Neutrophil (primary cell): ENCODE measurements around the gene CCDC110.

Experiments used
- H3K27ac ChIP-seq: fragments of 200-600 bp; sonication (generic); 2 replicates; pipeline ENCODE4 v1.5.1; 2016; ENCODE audit warnings: mild to moderate bottlenecking, moderate library complexity
- H3K27me3 ChIP-seq: fragments of 200-600 bp; sonication (generic); 2 replicates; pipeline ENCODE4 v1.6.0; 2016; ENCODE audit warnings: mild to moderate bottlenecking
- H3K36me3 ChIP-seq: fragments of 200-600 bp; sonication (generic); 2 replicates; pipeline ENCODE4 v1.5.1; 2017
- H3K4me1 ChIP-seq, 2 experiments: fragments of 200-600 bp in 1 of 2; sonication (generic) in 1 of 2; 1 replicate in 1 of 2; 2 replicates in 1 of 2; pipeline versions ENCODE4 v1.5.1 to v1.6.1; 2013 to 2016; ENCODE audit warnings: low read depth in 1 of 2, low read length in 1 of 2, mild to moderate bottlenecking in 1 of 2, moderate library complexity in 1 of 2; ENCODE audit not compliant: control insufficient read depth in 1 of 2, insufficient read depth in 1 of 2
- H3K4me3 ChIP-seq, 2 experiments: fragments of 200-600 bp in 1 of 2; sonication (generic) in 1 of 2; 1 replicate in 1 of 2; 2 replicates in 1 of 2; pipeline ENCODE4 v1.5.1; 2013 to 2016; ENCODE audit warnings: low read depth in 1 of 2, low read length in 1 of 2, mild to moderate bottlenecking in 1 of 2, moderate library complexity in 1 of 2
- H3K9me3 ChIP-seq: fragments of 200-600 bp; sonication (generic); 2 replicates; pipeline ENCODE4 v1.5.1; 2016
- CTCF ChIP-seq: fragments of 200-600 bp; sonication (generic); IDR thresholded peaks from 2 replicates; pipeline ENCODE4 v1.5.1; 2016; ENCODE audit warnings: antibody characterized with exemption

CCDC110 gene

GRCh38 chr4:185457136-185457535, 14.4 kb downstream of the CCDC110 start:
- Histone ChIP-seq H3K36me3 (no peaks in the 10 kb centered on the region), H3K27ac (no peak overlapping the region), H3K27me3 (peaks cover 79% of the 10 kb centered on the region), H3K4me1 (no peaks in the 10 kb centered on the region), H3K9me3 (no peaks in the 10 kb centered on the region), H3K4me3 (no peak overlapping the region)
- TF ChIP-seq CTCF, result no peak

DNA sequence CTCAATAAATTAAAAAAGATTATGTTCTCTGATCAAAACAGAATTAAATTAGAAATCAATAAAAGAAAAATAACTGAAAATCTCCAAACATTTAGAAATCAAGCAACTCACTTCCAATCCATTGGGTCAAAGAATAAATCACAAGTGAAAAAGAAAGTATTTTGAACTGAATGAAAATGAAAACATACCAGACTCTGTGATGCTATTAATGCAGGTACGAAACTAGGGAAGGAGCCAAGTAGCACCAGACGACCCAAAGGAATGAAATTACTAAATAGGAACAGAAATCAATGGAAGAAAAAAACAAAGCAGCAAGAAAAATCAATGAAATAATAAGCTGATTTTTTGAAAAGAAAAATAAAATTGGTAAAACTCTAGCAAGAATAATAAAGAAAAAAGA, 15.4 kb downstream of the CCDC110 start:
- Histone ChIP-seq H3K27me3 (peaks cover 77% of the 10 kb centered on the region), H3K4me1 (no peaks in the 10 kb centered on the region), H3K4me3 (no peak overlapping the region), H3K27ac (no peak overlapping the region), H3K36me3 (no peaks in the 10 kb centered on the region), H3K9me3 (no peaks in the 10 kb centered on the region)
- TF ChIP-seq CTCF, result no peak

DNA sequence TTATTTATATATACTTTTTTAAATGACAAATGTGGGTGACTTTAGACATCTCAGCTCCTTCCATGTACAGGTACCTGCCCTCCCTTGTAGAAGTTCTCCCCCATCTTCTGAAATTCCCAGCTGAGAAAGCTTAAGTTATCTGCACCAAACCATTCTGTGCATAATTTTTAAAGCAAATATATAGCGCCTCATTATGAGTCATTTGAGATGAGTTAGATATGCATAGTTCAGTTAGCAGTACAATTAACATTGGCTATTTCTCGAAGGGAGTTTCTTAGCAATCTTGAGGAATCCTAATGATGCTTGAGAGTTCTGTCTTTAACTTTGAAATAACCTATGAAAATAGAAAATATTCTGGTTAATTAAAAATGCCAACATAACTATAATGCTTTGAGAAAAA, 26.3 kb downstream of the CCDC110 start:
- no peaks in the 10 kb centered on the region for H3K36me3 ChIP-seq
- H3K4me3 ChIP-seq, result no peak overlapping the region
- H3K4me1 ChIP-seq, result no peaks in the 10 kb centered on the region
- peaks cover 80% of the 10 kb centered on the region for H3K27me3 ChIP-seq
- H3K9me3 ChIP-seq, result no peaks in the 10 kb centered on the region
- no peak overlapping the region for H3K27ac ChIP-seq
- no peak for TF ChIP-seq CTCF

- TF ChIP-seq CTCF, result no peak
- H3K36me3 ChIP-seq, result no peaks in the 10 kb centered on the region
- H3K27ac ChIP-seq, result no peak overlapping the region
- H3K9me3 ChIP-seq, result no peaks in the 10 kb centered on the region
- no peak overlapping the region for H3K4me3 ChIP-seq
- H3K27me3 ChIP-seq, result peaks cover 82% of the 10 kb centered on the region
- no peaks in the 10 kb centered on the region for H3K4me1 ChIP-seq
Measured at GRCh38 chr4:185441479-185441878, 30.1 kb downstream of the CCDC110 start.

- no peaks in the 10 kb centered on the region for H3K4me1 ChIP-seq
- no peak overlapping the region for H3K27ac ChIP-seq
- no peaks in the 10 kb centered on the region for H3K36me3 ChIP-seq
- peaks cover 87% of the 10 kb centered on the region for H3K27me3 ChIP-seq
- no peak overlapping the region for H3K4me3 ChIP-seq
- no peaks in the 10 kb centered on the region for H3K9me3 ChIP-seq
- TF ChIP-seq CTCF, result no peak
Measured at GRCh38 chr4:185437809-185438208, 33.7 kb downstream of the CCDC110 start.

DNA sequence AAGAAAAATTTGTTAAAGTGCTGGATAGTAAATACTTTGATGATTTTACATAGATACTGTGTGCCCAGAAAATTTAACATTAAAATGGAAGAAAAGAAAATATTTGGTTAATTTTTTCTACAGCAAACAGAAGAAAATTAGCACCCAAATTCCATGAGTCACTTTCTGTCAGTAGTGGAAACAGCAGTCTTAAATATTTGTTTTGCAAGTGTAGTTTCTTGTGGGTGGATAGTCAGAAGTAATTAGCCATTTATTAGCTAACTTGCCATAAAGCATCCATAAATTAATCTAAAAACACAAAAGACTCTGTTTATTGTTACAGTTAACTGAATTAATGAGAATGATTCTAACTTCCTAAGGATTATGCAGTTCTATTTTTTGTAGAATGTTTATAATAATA, 36.1 kb downstream of the CCDC110 start:
- Histone ChIP-seq H3K9me3 (no peaks in the 10 kb centered on the region), H3K27ac (no peak overlapping the region), H3K4me3 (no peak overlapping the region), H3K4me1 (no peaks in the 10 kb centered on the region), H3K36me3 (no peaks in the 10 kb centered on the region), H3K27me3 (peaks cover 87% of the 10 kb centered on the region)
- no peak for TF ChIP-seq CTCF
